ENCODE data around the gene PAPOLG. TPM values are rescaled to one million over a fixed set of nuclear protein-coding genes. Genes with fewer than 3 reads are reported as not detected.
"Not testable (repeated sequence)": the region's sequence is repeated elsewhere in the genome, so short reads cannot be mapped to it uniquely, and the experiment has no call there.

The PAPOLG gene
- total RNA-seq, 1 donor, result 20.3 TPM

DNA sequence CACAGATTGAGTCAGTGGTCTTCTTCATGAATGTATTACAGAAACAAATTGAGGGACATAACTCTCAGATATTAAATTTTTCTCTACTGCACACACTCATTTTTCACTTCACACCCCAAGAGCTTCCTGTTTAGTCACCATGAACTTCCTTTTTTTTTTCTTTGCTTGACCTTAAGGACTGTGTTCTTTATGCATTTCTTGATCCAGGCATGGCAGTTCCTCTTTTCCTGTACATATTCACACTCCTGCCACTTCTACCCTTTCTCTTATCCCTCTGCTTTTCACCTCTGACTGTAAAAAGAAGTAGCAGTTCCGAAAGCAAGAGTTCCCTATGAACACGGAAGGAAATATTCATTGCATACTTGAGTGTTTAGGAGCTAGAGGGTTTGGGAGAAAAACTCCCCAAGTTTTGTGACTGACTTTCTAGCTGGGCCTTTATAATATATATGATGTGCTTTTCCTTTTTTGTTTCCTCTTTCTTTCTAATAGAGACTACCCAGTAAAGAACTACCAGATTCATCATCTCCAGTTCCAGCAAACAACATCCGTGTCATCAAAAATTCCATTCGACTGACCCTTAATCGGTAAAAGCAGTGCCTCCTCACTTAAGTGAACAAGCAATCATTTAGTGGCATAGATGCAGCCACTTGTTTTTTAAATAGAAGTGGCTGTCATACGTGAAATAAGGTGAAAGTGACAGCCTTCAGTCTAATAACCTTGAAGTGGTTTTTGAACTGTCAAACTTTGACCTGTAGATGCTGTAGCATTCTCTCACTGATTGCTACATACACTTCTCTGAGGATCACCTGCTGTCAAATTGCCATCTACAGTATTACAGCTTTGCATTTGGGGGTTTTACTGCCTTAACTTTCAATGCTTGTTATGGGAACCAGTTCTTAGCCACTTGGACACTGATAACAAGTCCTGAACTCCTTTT lies 40.8 kb downstream of the PAPOLG start:
- no peak overlapping the region for H3K4me3 ChIP-seq (ENCODE audit: low read depth, low read length)
- TF ChIP-seq, protein P1, sequence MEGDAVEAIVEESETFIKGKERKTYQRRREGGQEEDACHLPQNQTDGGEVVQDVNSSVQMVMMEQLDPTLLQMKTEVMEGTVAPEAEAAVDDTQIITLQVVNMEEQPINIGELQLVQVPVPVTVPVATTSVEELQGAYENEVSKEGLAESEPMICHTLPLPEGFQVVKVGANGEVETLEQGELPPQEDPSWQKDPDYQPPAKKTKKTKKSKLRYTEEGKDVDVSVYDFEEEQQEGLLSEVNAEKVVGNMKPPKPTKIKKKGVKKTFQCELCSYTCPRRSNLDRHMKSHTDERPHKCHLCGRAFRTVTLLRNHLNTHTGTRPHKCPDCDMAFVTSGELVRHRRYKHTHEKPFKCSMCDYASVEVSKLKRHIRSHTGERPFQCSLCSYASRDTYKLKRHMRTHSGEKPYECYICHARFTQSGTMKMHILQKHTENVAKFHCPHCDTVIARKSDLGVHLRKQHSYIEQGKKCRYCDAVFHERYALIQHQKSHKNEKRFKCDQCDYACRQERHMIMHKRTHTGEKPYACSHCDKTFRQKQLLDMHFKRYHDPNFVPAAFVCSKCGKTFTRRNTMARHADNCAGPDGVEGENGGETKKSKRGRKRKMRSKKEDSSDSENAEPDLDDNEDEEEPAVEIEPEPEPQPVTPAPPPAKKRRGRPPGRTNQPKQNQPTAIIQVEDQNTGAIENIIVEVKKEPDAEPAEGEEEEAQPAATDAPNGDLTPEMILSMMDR (IDR thresholded peaks at IDR 0.05; ENCODE audit: insufficient read depth, low read depth, low read length), result no peak
- no peak for DNase-seq (ENCODE audit: low read depth)

DNA sequence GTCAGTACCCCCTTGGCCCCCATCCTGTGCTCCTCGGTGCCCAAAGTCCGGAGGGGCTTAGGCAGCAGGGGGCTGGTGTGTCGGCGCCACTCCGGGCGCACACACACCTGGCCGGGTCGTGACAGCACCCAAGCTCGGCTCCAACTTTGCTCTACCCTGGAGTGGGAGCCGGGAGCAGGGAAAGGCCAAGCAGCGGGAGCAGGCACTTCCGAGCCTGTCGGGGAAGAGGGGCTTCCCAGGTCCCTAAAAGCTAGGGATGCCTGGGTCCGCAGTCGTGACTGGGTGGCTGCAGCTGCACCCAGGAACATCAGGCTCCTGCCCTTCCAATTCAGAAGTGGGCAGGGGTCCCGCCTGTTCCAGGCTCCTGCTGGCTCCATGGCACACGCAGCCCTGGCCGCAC lies 48.4 kb downstream of the PAPOLG start:
- TF ChIP-seq, protein P1 (IDR thresholded peaks at IDR 0.05; ENCODE audit: insufficient read depth, low read depth, low read length), result no peak
- H3K4me3 ChIP-seq (ENCODE audit: low read depth, low read length), result no peak overlapping the region
- no peak for DNase-seq (ENCODE audit: low read depth)

DNA sequence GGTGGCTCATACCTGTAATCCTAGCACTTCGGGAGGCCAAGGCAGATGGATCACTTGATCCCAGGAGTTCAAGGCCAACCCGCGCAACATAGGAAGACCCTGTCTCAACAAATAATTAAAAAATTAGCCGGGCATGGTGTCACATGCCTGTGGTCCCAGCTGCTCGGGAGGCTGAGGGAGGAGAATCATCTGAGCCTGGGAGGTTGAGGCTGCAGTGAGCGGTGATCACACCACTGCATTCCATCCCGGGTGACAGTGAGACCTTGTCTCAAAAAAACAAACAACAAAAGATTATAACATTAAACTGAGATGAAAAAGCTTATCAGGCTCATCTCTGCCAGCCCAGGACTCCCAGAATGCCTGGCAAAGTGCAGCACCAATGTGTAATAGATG lies 50.5 kb downstream of the PAPOLG start:
- DNase-seq (ENCODE audit: low read depth), result no peak
- H3K4me3 ChIP-seq (ENCODE audit: low read depth, low read length), result no peak overlapping the region
- TF ChIP-seq, protein P1 (IDR thresholded peaks at IDR 0.05; ENCODE audit: insufficient read depth, low read depth, low read length), result no peak

DNA sequence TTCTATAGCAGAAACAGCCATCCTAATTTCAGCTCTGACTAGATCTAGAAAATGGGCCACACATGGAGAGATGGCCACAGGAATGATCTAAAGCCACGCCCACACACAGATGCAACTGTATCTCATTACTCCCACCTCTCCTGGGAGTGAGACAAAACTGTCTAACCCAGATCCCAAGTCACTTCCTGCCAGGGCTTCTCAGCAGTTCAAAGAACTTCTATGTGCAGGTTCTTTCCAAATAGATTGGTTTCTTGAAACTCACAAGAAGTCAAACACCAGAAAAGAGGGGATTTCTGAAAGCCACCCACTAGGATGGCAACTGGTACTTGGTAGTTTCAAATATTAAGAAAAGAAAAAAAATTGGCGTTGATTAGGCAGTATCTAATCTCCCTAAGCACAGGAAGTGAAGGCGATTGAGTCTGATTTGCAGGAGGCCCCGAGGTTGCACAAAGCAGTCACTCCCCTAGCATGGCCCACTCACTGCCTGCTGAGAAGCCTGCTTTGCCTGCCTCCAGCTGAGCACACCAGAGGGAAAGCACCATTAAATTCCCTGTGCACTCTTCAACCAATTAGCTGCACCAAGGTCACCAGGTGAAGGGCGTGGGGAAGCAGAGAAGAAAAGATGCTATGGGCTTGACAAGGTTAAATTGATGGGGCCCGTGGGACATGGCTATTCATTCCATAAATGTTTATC lies 51.1 kb downstream of the PAPOLG start:
- H3K4me3 ChIP-seq (ENCODE audit: low read depth, low read length), result no peak overlapping the region
- DNase-seq (ENCODE audit: low read depth), result peak; percentile 61
- TF ChIP-seq, protein P1 (IDR thresholded peaks at IDR 0.05; ENCODE audit: insufficient read depth, low read depth, low read length), result no peak

DNA sequence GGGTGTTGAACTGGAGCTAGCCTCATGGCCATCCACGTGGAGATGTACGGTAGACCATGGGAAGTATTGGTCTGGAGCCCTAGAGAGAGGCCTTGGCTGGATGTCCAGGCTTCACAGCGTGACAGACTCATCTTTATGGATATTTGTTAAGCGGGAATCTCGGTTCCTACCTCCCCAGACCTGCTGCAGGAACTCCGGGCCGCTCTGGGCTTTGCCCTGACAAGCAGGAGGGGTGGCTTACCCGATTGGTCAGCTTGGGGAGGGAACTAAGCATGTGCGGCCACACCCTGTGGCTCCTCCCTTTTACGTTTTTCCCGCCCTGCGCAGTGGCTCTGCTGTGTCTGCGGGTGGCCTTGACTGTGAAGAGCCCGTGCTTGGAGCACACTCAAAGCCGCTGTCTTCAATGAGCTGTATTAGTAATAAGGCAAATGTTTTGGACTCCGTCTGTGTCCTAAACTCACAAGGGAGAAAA lies 52.3 kb downstream of the PAPOLG start:
- DNase-seq (ENCODE audit: low read depth), result no peak
- TF ChIP-seq, protein P1 (IDR thresholded peaks at IDR 0.05; ENCODE audit: insufficient read depth, low read depth, low read length), result no peak

DNA sequence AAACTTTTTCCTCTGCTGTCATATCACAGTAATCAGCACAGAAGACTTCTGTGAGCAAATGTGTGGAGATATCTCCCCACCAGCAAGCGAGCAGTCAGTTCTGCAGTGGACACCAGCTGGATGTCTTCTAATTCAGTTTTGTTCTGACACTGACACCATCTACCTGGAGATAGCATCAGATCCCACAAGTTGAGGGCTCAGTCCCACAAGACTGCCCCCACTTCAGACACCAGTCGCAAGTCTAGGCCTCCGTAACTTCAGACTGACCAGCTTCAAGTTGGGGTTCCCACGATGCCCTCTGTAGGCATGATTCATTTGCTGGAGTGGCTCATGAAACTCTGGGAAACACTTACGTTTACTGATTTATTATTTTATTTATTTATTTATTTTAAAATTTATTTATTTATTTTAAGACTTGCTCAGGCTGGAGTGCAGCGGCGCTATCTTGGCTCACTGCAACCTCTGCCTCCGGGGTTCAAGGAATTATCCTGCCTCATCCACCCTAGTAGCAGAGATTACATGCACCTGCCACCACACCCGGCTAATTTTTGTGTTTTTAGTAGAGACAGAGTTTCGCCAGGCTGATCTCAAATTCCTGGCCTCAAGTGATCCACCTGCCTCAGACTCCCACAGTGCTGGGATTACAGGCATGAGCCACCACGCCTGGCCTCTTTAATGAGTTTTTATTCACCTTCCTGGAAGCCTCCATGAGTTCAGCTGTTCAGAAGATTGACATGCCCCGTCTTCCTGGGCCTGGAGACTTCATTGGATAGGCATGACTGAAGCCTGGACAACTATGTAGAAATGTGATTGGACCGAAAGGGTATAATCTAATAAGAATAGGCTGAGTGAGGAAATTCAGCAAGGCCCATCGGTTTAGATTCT lies 55.7 kb downstream of the PAPOLG start:
- no peak overlapping the region for H3K4me3 ChIP-seq (ENCODE audit: low read depth, low read length)
- TF ChIP-seq, protein P1 (IDR thresholded peaks at IDR 0.05; ENCODE audit: insufficient read depth, low read depth, low read length), result no peak
- no peak for DNase-seq (ENCODE audit: low read depth)

More for the DNA sequence above, 52.3 kb downstream of the PAPOLG start:
- no peak overlapping the region for H3K4me3 ChIP-seq (ENCODE audit: low read depth, low read length)

DNA sequence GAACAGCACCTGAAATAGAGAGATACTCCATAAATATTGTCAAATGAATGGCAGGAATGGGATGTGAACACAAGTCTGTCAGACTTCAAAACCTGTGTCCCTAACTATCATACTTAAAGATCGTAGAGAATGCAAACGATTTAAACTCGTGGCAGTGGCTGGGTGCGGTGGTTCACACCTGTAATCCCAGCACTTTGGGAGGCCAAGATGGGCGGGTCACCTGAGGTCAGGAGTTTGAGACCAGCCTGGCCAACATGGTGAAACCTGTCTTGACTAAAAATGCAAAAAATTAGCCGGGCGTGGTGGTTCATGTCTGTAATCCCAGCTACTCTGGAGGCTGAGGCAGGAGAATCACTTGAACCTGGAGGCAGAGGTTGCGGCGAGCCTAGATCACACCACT lies 61.1 kb downstream of the PAPOLG start:
- not testable (repeated sequence) for DNase-seq (ENCODE audit: low read depth); H3K4me3 ChIP-seq (ENCODE audit: low read depth, low read length)
